ENCODE measurements around the gene PNPO. TPM values are rescaled to one million over a fixed set of nuclear protein-coding genes. Genes with fewer than 3 reads are reported as not detected.

PNPO gene
- total and polyA plus RNA-seq, 2 of the 13 experiments (the other 11 are each of a cell fraction or from before 2014, with no cell fraction given) = 47.9 to 63.3 TPM

- TF ChIP-seq TEAD3 (CRISPR knock-in tag; optimal IDR thresholded peaks at IDR 0.05; ENCODE audit: borderline replicate concordance) (peak; percentile 38), POLR2G (IDR thresholded peaks at IDR 0.05; ENCODE audit: low read depth, low read length) (peak; percentile 43), HMG20B (CRISPR knock-in tag; conservative IDR thresholded peaks at IDR 0.05) (no peak), FOXM1 (CRISPR knock-in tag; IDR thresholded peaks at IDR 0.05) (no peak), ZNF563 (CRISPR knock-in tag; IDR thresholded peaks at IDR 0.05) (0 out of 2 replicates have a peak, but pooled peaks have one; percentile 19), ARNTL (CRISPR knock-in tag; IDR thresholded peaks at IDR 0.05) (no peak), NKX3-1 (CRISPR knock-in tag; IDR thresholded peaks at IDR 0.05) (no peak), ZNF761 (CRISPR knock-in tag; conservative IDR thresholded peaks at IDR 0.05) (no peak), CENPX (CRISPR knock-in tag; IDR thresholded peaks at IDR 0.05) (no peak), CSRNP1 (CRISPR knock-in tag; IDR thresholded peaks at IDR 0.05) (0 out of 2 replicates have a peak, but pooled peaks have one; percentile 57), ZBTB7B (CRISPR knock-in tag; IDR thresholded peaks at IDR 0.05) (0 out of 2 replicates have a peak, but pooled peaks have one; percentile 60), XRCC5 (optimal IDR thresholded peaks at IDR 0.05; ENCODE audit: low read length) (peak; percentile 74), ZNF225 (CRISPR knock-in tag; IDR thresholded peaks at IDR 0.05) (no peak; the same call in 1 of the 2 replicates), ZNF414 (CRISPR knock-in tag; IDR thresholded peaks at IDR 0.05) (0 out of 2 replicates have a peak, but pooled peaks have one; percentile 16), PHF20 (CRISPR knock-in tag; IDR thresholded peaks at IDR 0.05) (peak; percentile 61; the same call in 1 of the 2 replicates), SOX5 (CRISPR knock-in tag; IDR thresholded peaks at IDR 0.05; ENCODE audit: borderline replicate concordance) (no peak), ZSCAN22 (CRISPR knock-in tag; IDR thresholded peaks at IDR 0.05) (no peak), PCBP2 (optimal IDR thresholded peaks at IDR 0.05; ENCODE audit: low read depth, low read length, poor library complexity, severe bottlenecking) (no peak), ZNF784 (CRISPR knock-in tag; IDR thresholded peaks at IDR 0.05; ENCODE audit: borderline replicate concordance) (0 out of 2 replicates have a peak, but pooled peaks have one; percentile 30), ZNF615 (CRISPR knock-in tag; IDR thresholded peaks at IDR 0.05; ENCODE audit: borderline replicate concordance) (no peak), ATF1 (CRISPR knock-in tag; IDR thresholded peaks at IDR 0.05) (no peak), FOXC1 (CRISPR knock-in tag; IDR thresholded peaks at IDR 0.05; ENCODE audit: borderline replicate concordance) (no peak), ZNF800 (CRISPR knock-in tag; IDR thresholded peaks at IDR 0.05) (no peak), UBTF (CRISPR knock-in tag; IDR thresholded peaks at IDR 0.05) (peak; percentile 86)
Observed at GRCh38 chr17:47949197-47949759, 7.9 kb downstream of the PNPO start (continued).
